Measurements from ENCODE around the gene DOK3. TPM values are rescaled to one million over a fixed set of nuclear protein-coding genes. Genes with fewer than 3 reads are reported as not detected.

The DOK3 gene
- polyA plus RNA-seq, 3 donors = 62.8 to 196 (median 98.3) TPM

DNA sequence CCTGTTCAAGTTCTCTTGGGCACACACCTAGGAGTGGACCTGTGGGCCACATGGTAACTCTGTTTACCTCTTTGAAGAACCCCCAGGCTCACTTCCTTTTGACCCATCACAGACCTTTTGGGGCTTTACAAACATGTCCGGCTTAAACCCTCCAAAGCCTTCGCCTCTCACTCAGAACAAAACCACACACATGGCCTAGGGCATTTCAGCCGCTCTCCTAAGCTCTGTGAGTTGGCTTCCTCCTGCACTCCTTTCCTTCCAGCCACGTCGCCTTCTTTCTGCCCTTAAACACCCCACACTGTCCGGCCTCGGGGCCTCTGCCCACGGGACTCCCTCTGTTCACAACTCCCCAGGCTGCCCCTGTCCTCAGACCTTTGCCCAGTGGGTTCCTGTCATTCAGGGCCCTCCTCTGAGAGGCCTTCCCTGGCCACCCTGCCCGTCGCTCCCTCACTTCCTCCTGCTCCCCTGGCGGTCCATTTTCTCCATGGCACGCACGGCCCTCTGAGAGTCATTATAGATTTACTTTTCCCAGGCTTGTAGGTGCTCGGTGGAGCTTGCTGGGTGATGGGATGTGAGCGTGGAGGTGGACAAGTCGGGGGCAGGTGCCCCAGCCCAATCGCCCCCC lies 1.9 kb downstream of the DOK3 start:
- H3K27ac ChIP-seq (ENCODE audit: low read depth in 1 of 2, low read length in 2 of 2) = peak overlapping the region; percentile 98 to 100
- peaks cover 66 to 88% of the 10 kb centered on the region in 2 donors for H3K4me1 ChIP-seq (ENCODE audit: control insufficient read depth in 1 of 2, insufficient read depth in 2 of 2, low read length in 2 of 2)
- peaks cover 62% of the 10 kb centered on the region for H3K79me2 ChIP-seq (ENCODE audit: insufficient read depth, low read length)
- WGBS (ENCODE audit: insufficient coverage) = 10% methylated on average over 12 of the region's 17 CpGs
- Mint-ChIP-seq H3K4me1 (peaks cover 62% of the 10 kb centered on the region), H3K27me3 (ENCODE audit: low read depth in 3 of 3) (peaks cover 0 to 8% (median 3%) of the 10 kb centered on the region in 3 donors), H3K4me3 (peak overlapping the region; percentile 98 to 99), H3K36me3 (peaks cover 49 to 75% of the 10 kb centered on the region in 2 donors), H3K27ac (peak overlapping the region; percentile 99 to 100 (median 99)), H3K9me3 (peaks cover 0 to 5% (median 0%) of the 10 kb centered on the region in 7 donors)
- H2AFZ ChIP-seq (ENCODE audit: insufficient read depth, low read depth, low read length, poor library complexity, severe bottlenecking) = peak overlapping the region; percentile 26
- no peaks in the 10 kb centered on the region for H3K9me3 ChIP-seq (replicated peaks in 1 of 2; ENCODE audit: control insufficient read depth in 1 of 2, insufficient read depth in 1 of 2, low read length in 2 of 2)
- intact Hi-C loops (cut with micrococcal nuclease) = loop anchor here in 1 of 2 donors (2.0 to 10.0 kb wide), 2 partner anchors 13 to 193 kb away; partner anchors contain the start of gene MXD3
- peak; percentile 37 for TF ChIP-seq CTCF (IDR thresholded peaks at IDR 0.05)
- H3K9ac ChIP-seq (ENCODE audit: insufficient read depth, low read length, poor library complexity, severe bottlenecking) = peak overlapping the region; percentile 99
- peaks cover 61% of the 10 kb centered on the region for H4K20me1 ChIP-seq (ENCODE audit: insufficient read depth, low read length)
- no peaks in the 10 kb centered on the region for H3K27me3 ChIP-seq (ENCODE audit: control insufficient read depth in 2 of 2, insufficient read depth in 2 of 2, low read length in 2 of 2)
- H3K36me3 ChIP-seq (replicated peaks in 1 of 2; ENCODE audit: control insufficient read depth in 1 of 2, insufficient read depth in 2 of 2, low read length in 2 of 2) = peaks cover 45 to 54% of the 10 kb centered on the region in 2 donors
- H3K4me2 ChIP-seq (replicated peaks; ENCODE audit: extremely low read depth, low read length, poor library complexity, severe bottlenecking) = peak overlapping the region; percentile 99
- peak overlapping the region; percentile 82 to 100 (median 96) for H3K4me3 ChIP-seq (replicated peaks in 1 of 3; ENCODE audit: low read depth in 2 of 3, low read length in 3 of 3)
- DNase-seq = peak in 2 of 3 donors; percentile 70 to 71

- peak overlapping the region; percentile 99 for H3K4me2 ChIP-seq (replicated peaks; ENCODE audit: extremely low read depth, low read length, poor library complexity, severe bottlenecking)
- DNase-seq = peak in 2 of 3 donors; percentile 39 to 44
- H3K9ac ChIP-seq (ENCODE audit: insufficient read depth, low read length, poor library complexity, severe bottlenecking) = peak overlapping the region; percentile 99
- Mint-ChIP-seq H3K4me1 (peaks cover 67% of the 10 kb centered on the region), H3K27ac (peak overlapping the region; percentile 99 to 100 (median 99)), H3K4me3 (peak overlapping the region; percentile 98 to 99), H3K9me3 (peaks cover 0 to 5% (median 0%) of the 10 kb centered on the region in 7 donors), H3K36me3 (peaks cover 50 to 75% of the 10 kb centered on the region in 2 donors), H3K27me3 (ENCODE audit: low read depth in 3 of 3) (peaks cover 0 to 8% (median 3%) of the 10 kb centered on the region in 3 donors)
- H3K9me3 ChIP-seq (replicated peaks in 1 of 2; ENCODE audit: control insufficient read depth in 1 of 2, insufficient read depth in 1 of 2, low read length in 2 of 2) = no peaks in the 10 kb centered on the region
- H4K20me1 ChIP-seq (ENCODE audit: insufficient read depth, low read length) = peaks cover 67% of the 10 kb centered on the region
- WGBS (ENCODE audit: insufficient coverage) = 75% methylated on average over 8 of the region's 9 CpGs
- peak; percentile 53 for TF ChIP-seq CTCF (IDR thresholded peaks at IDR 0.05)
- H3K27me3 ChIP-seq (ENCODE audit: control insufficient read depth in 2 of 2, insufficient read depth in 2 of 2, low read length in 2 of 2) = no peaks in the 10 kb centered on the region
- H2AFZ ChIP-seq (ENCODE audit: insufficient read depth, low read depth, low read length, poor library complexity, severe bottlenecking) = no peak overlapping the region
- peaks cover 43 to 52% of the 10 kb centered on the region in 2 donors for H3K36me3 ChIP-seq (replicated peaks in 1 of 2; ENCODE audit: control insufficient read depth in 1 of 2, insufficient read depth in 2 of 2, low read length in 2 of 2)
- H3K79me2 ChIP-seq (ENCODE audit: insufficient read depth, low read length) = peaks cover 62% of the 10 kb centered on the region
- intact Hi-C loops (cut with micrococcal nuclease) = loop anchor here in 1 of 2 donors (10.0 kb wide), 1 partner anchor 192 kb away; the partner anchor contains the start of gene MXD3
- H3K27ac ChIP-seq (ENCODE audit: low read depth in 1 of 2, low read length in 2 of 2) = peak overlapping the region in 1 of 2 donors; percentile 98
- H3K4me3 ChIP-seq (replicated peaks in 1 of 3; ENCODE audit: low read depth in 2 of 3, low read length in 3 of 3) = peak overlapping the region; percentile 82 to 100 (median 96)
- peaks cover 69 to 93% of the 10 kb centered on the region in 2 donors for H3K4me1 ChIP-seq (ENCODE audit: control insufficient read depth in 1 of 2, insufficient read depth in 2 of 2, low read length in 2 of 2)
These were observed 2.5 kb downstream of the DOK3 start for GRCh38 chr5:177507165-177507564.

All from CD14-positive monocyte (primary cell).